HEK293T (cell line): Measurements from ENCODE around the gene RHBDL1.

ENCODE experiments used
- ARNT ChIP-seq: fragments of 450-650 bp; IDR thresholded peaks from 2 replicates; pipeline ENCODE4 v1.6.1; 2017; ENCODE audit warnings: mild to moderate bottlenecking
- ELF4 ChIP-seq: fragments of 450-650 bp; IDR thresholded peaks from 2 replicates; pipeline ENCODE4 v1.6.1; 2017; ENCODE audit warnings: antibody characterized with exemption
- FOXA1 ChIP-seq: fragments of 450-650 bp; IDR thresholded peaks from 2 replicates; pipeline ENCODE4 v1.6.1; 2016; ENCODE audit warnings: mild to moderate bottlenecking
- FOXK2 ChIP-seq: fragments of 450-650 bp; IDR thresholded peaks from 2 replicates; pipeline ENCODE4 v1.6.1; 2016; ENCODE audit warnings: mild to moderate bottlenecking
- LEF1 ChIP-seq: fragments of 450-650 bp; IDR thresholded peaks from 2 replicates; pipeline ENCODE4 v1.6.1; 2017; ENCODE audit warnings: mild to moderate bottlenecking, borderline replicate concordance
- NFRKB ChIP-seq: fragments of 450-650 bp; IDR thresholded peaks from 2 replicates; pipeline ENCODE4 v1.6.1; 2016; ENCODE audit warnings: mild to moderate bottlenecking, moderate library complexity
- SP1 ChIP-seq: fragments of 450-650 bp; IDR thresholded peaks from 2 replicates; pipeline ENCODE4 v1.6.1; 2017
- SUZ12 ChIP-seq: fragments of 450-650 bp; IDR thresholded peaks from 2 replicates; pipeline ENCODE4 v1.6.1; 2016; ENCODE audit warnings: mild to moderate bottlenecking
- ZNF384 ChIP-seq: fragments of 450-650 bp; IDR thresholded peaks from 2 replicates; pipeline ENCODE4 v1.6.1; 2016
- TF ChIP-seq, protein P1 (sequence below): fragments of 450-650 bp; IDR thresholded peaks from 2 replicates; pipeline ENCODE4 v1.6.1; 2016

DNA sequence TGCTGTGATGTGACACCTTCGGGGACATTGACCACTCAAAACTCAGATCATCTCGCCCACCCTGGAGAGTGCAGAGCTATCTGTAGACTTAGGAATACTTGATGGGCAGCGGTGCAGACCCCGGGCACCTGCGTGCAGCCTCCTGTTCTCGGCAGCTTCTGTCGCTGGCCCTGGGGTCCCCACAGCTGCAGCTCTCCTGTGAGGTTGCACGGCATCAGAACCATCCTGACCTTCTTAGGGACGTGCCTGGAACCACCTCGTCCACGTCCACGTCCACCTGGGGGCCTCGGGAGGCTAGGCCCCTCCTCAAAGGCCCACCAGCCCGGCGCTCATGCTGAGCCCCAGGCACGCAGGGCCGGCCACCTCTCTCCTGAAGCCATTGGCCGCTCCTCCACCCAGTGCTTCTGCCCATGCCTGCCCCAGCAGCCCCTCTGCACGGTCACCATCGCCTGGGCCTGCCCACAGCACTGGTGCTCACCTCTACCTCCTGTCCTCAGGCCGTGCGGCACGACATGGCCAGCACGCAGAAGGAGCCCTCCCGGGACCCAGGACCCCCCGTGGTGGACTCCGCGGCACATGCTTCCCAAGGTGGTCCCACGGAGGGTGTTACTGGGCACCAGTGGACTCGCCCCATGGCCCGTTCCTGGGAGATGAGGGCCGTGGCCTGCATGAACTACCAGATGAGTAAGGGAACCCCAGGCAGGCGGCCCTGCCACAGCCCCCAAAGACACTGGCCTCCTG, 47.0 kb upstream of the RHBDL1 start:
- no peak for TF ChIP-seq SP1
- TF ChIP-seq SUZ12: no peak
- TF ChIP-seq FOXK2: no peak
- TF ChIP-seq, protein P1, sequence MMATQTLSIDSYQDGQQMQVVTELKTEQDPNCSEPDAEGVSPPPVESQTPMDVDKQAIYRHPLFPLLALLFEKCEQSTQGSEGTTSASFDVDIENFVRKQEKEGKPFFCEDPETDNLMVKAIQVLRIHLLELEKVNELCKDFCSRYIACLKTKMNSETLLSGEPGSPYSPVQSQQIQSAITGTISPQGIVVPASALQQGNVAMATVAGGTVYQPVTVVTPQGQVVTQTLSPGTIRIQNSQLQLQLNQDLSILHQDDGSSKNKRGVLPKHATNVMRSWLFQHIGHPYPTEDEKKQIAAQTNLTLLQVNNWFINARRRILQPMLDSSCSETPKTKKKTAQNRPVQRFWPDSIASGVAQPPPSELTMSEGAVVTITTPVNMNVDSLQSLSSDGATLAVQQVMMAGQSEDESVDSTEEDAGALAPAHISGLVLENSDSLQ: no peak
- no peak for TF ChIP-seq ARNT
- no peak for TF ChIP-seq ZNF384
- TF ChIP-seq LEF1: no peak
- no peak for TF ChIP-seq NFRKB
- TF ChIP-seq FOXA1: no peak
- no peak for TF ChIP-seq ELF4
